Measurements from ENCODE around the gene DUSP8.

Gene DUSP8

GRCh38 chr11:1573903-1574237 lies 1.8 kb upstream of the DUSP8 start:
- H3K27ac ChIP-seq, result no peak overlapping the region
- peak overlapping the region; percentile 71 for H3K4me3 ChIP-seq
- peak overlapping the region; percentile 95 for H3K4me2 ChIP-seq
- H3K27me3 ChIP-seq, result peaks cover 90% of the 10 kb centered on the region
- no peak for TF ChIP-seq Cebpa-rat (IDR thresholded peaks at IDR 0.05)
- peaks cover 15% of the 10 kb centered on the region for H3K9me3 ChIP-seq
- H3K4me1 ChIP-seq, result peaks cover 37% of the 10 kb centered on the region
- no peak overlapping the region for H3K9ac ChIP-seq
- no peaks in the 10 kb centered on the region for H3K36me3 ChIP-seq
- peaks cover 49% of the 10 kb centered on the region for H4K20me1 ChIP-seq

- H3K4me3 ChIP-seq, result peak overlapping the region; percentile 71
- no peak overlapping the region for H3K9ac ChIP-seq
- H3K4me1 ChIP-seq, result peaks cover 42% of the 10 kb centered on the region
- H3K27me3 ChIP-seq, result peaks cover 90% of the 10 kb centered on the region
- H3K4me2 ChIP-seq, result peak overlapping the region; percentile 95
- peaks cover 55% of the 10 kb centered on the region for H4K20me1 ChIP-seq
- no peak overlapping the region for H3K27ac ChIP-seq
- H3K9me3 ChIP-seq, result peaks cover 9% of the 10 kb centered on the region
- TF ChIP-seq Cebpa-rat (IDR thresholded peaks at IDR 0.05), result no peak
- no peaks in the 10 kb centered on the region for H3K36me3 ChIP-seq
These were observed 1.2 kb upstream of the DUSP8 start for GRCh38 chr11:1573077-1573902.

DNA sequence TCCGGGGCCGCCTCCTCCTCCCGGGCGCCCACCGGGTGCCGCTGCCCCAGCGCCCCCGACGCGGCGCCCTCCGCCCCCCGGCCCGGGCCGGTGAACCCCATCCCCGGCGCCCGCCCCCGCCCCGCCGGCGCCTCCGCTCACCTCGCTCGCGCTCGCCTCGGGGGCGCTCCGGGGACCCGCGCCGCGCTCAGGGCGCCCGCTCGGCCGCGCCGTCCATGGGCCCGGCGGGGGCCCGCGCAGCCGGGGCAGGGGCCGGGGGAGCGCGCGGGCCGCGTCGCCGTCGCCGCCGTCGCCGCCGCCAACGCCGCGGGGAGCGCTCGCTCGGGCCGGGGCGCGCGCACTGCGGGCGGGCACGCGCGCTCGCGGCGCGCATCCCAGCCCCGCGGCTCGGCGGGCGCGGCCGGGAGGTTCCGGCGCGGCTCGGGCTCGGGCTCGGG lies 293 bp downstream of the DUSP8 start:
- H3K27me3 ChIP-seq, result peaks cover 88% of the 10 kb centered on the region
- H4K20me1 ChIP-seq, result peaks cover 70% of the 10 kb centered on the region
- peaks cover 43% of the 10 kb centered on the region for H3K4me1 ChIP-seq
- no peaks in the 10 kb centered on the region for H3K36me3 ChIP-seq
- H3K4me2 ChIP-seq, result peak overlapping the region; percentile 95
- H3K27ac ChIP-seq, result no peak overlapping the region
- no peak for TF ChIP-seq Cebpa-rat (IDR thresholded peaks at IDR 0.05)
- peak overlapping the region; percentile 71 for H3K4me3 ChIP-seq
- peak overlapping the region; percentile 66; the same call in 1 of the 2 replicates for H3K9ac ChIP-seq
- H3K9me3 ChIP-seq, result no peaks in the 10 kb centered on the region

GRCh38 chr11:1570896-1571759 lies 943 bp downstream of the DUSP8 start:
- Histone ChIP-seq H3K4me2 (peak overlapping the region; percentile 95), H3K27ac (0 out of 2 replicates have a peak overlapping the region, but pooled peaks have one; percentile 4), H3K36me3 (no peaks in the 10 kb centered on the region), H3K27me3 (peaks cover 88% of the 10 kb centered on the region), H3K4me1 (peaks cover 43% of the 10 kb centered on the region), H3K4me3 (peak overlapping the region; percentile 71), H3K9me3 (no peaks in the 10 kb centered on the region), H4K20me1 (peaks cover 77% of the 10 kb centered on the region), H3K9ac (peak overlapping the region; percentile 58; the same call in 1 of the 2 replicates)
- TF ChIP-seq Cebpa-rat (IDR thresholded peaks at IDR 0.05), result no peak

- Histone ChIP-seq H3K4me1 (peaks cover 43% of the 10 kb centered on the region), H3K36me3 (no peaks in the 10 kb centered on the region), H3K4me2 (peak overlapping the region; percentile 95), H4K20me1 (peaks cover 83% of the 10 kb centered on the region), H3K4me3 (peak overlapping the region; percentile 71; the same call in 1 of the 2 replicates), H3K9me3 (no peaks in the 10 kb centered on the region), H3K27me3 (peaks cover 88% of the 10 kb centered on the region), H3K27ac (no peak overlapping the region), H3K9ac (no peak overlapping the region)
- TF ChIP-seq Cebpa-rat (IDR thresholded peaks at IDR 0.05), result no peak
These were observed 1.6 kb downstream of the DUSP8 start for GRCh38 chr11:1570531-1570895.

- no peak overlapping the region for H3K4me3 ChIP-seq
- H3K9me3 ChIP-seq, result no peaks in the 10 kb centered on the region
- peaks cover 43% of the 10 kb centered on the region for H3K4me1 ChIP-seq
- peaks cover 88% of the 10 kb centered on the region for H4K20me1 ChIP-seq
- H3K9ac ChIP-seq, result no peak overlapping the region
- H3K36me3 ChIP-seq, result no peaks in the 10 kb centered on the region
- TF ChIP-seq Cebpa-rat (IDR thresholded peaks at IDR 0.05), result no peak
- H3K4me2 ChIP-seq, result peak overlapping the region; percentile 26; the same call in 1 of the 2 replicates
- H3K27me3 ChIP-seq, result peaks cover 88% of the 10 kb centered on the region
- H3K27ac ChIP-seq, result no peak overlapping the region
These were observed 2.0 kb downstream of the DUSP8 start for GRCh38 chr11:1570001-1570453.

DNA sequence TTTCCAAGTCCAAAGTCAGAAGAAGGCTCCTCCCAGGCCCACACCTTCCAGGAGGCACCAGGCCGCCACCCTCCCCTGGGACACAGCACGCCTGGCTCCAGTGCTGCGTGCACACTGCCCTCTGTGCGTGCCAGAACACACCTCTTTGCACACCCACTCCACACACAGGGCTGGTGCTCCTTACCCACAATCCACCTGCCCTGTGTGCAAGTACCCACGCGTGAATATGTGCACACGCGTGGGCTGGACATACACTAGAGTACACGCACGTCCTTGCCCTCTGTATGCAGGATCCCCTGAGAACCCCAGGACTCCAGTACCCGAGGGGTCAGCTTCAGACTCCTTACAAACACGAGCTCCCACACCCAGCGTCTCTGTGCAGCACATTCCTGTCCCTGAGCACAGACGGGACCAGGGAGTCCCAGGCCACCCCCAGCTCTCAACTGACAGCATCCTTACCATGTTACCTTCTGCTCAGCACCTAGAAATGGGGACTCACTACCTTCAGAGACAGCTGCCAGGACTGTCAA lies 2.8 kb downstream of the DUSP8 start:
- Histone ChIP-seq H3K9ac (no peak overlapping the region), H3K4me2 (peak overlapping the region; percentile 26; the same call in 1 of the 2 replicates), H3K4me3 (no peak overlapping the region), H3K4me1 (peaks cover 47% of the 10 kb centered on the region), H4K20me1 (peaks cover 91% of the 10 kb centered on the region), H3K9me3 (no peaks in the 10 kb centered on the region), H3K27me3 (peaks cover 88% of the 10 kb centered on the region), H3K36me3 (no peaks in the 10 kb centered on the region), H3K27ac (no peak overlapping the region)
- TF ChIP-seq Cebpa-rat (IDR thresholded peaks at IDR 0.05), result no peak

GRCh38 chr11:1568441-1568911 lies 3.6 kb downstream of the DUSP8 start:
- Histone ChIP-seq H3K9me3 (no peaks in the 10 kb centered on the region), H3K4me3 (no peak overlapping the region), H3K9ac (no peak overlapping the region), H3K4me2 (peak overlapping the region; percentile 26; the same call in 1 of the 2 replicates), H3K4me1 (peaks cover 44% of the 10 kb centered on the region), H3K27me3 (peaks cover 85% of the 10 kb centered on the region), H3K27ac (no peak overlapping the region), H3K36me3 (no peaks in the 10 kb centered on the region), H4K20me1 (peaks cover 90% of the 10 kb centered on the region)
- no peak for TF ChIP-seq Cebpa-rat (IDR thresholded peaks at IDR 0.05)

DNA sequence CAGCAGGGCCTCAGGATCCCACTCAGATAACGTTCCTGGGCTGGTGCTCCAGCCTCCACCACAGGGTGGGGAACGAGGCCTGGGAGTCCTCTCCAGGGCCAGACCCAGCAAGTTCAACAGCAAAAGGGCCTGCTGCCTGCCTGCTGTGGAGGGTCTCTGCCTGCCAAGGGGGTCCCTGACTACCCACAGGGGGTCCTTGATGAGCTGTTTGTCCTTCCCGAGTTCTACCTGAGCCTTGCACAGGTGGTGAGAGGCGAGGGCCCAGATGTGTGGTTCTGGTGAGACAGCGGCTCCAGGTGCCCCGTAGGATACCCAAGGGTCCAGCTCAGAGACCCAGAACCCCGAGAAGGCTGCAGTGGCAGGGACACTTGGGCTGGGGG lies 4.4 kb downstream of the DUSP8 start:
- H3K4me1 ChIP-seq, result peaks cover 46% of the 10 kb centered on the region
- H3K9ac ChIP-seq, result no peak overlapping the region
- H3K27ac ChIP-seq, result no peak overlapping the region
- no peaks in the 10 kb centered on the region; the same call in 1 of the 2 replicates for H3K36me3 ChIP-seq
- H3K4me3 ChIP-seq, result no peak overlapping the region
- no peak overlapping the region for H3K4me2 ChIP-seq
- peaks cover 90% of the 10 kb centered on the region for H4K20me1 ChIP-seq
- TF ChIP-seq Cebpa-rat (IDR thresholded peaks at IDR 0.05), result no peak
- peaks cover 78% of the 10 kb centered on the region for H3K27me3 ChIP-seq
- H3K9me3 ChIP-seq, result no peaks in the 10 kb centered on the region
